ENCODE data around the gene NRXN3.

The NRXN3 gene

GRCh38 chr14:78227248-78228077, 57.3 kb downstream of the NRXN3 start:
- peak; percentile 31; the same call in 1 of the 2 replicates for TF ChIP-seq CTCF (IDR thresholded peaks at IDR 0.05)

GRCh38 chr14:78228702-78229327, 58.6 kb downstream of the NRXN3 start:
- TF ChIP-seq CTCF (IDR thresholded peaks at IDR 0.05) = no peak

GRCh38 chr14:78232231-78233000, 62.2 kb downstream of the NRXN3 start:
- TF ChIP-seq CTCF (IDR thresholded peaks at IDR 0.05) = no peak

- no peak for TF ChIP-seq CTCF (IDR thresholded peaks at IDR 0.05)
Measured at GRCh38 chr14:78238141-78238540, 68.0 kb downstream of the NRXN3 start.

- TF ChIP-seq CTCF (IDR thresholded peaks at IDR 0.05) = no peak
Measured at GRCh38 chr14:78240567-78240966, 70.4 kb downstream of the NRXN3 start.

GRCh38 chr14:78242086-78242485, 71.9 kb downstream of the NRXN3 start:
- TF ChIP-seq CTCF (IDR thresholded peaks at IDR 0.05) = no peak

- no peak for TF ChIP-seq CTCF (IDR thresholded peaks at IDR 0.05)
Measured at GRCh38 chr14:78243187-78243586, 73.0 kb downstream of the NRXN3 start.

Data from LNCAP (cell line).